ENCODE data around the gene RETNLB.

DNA sequence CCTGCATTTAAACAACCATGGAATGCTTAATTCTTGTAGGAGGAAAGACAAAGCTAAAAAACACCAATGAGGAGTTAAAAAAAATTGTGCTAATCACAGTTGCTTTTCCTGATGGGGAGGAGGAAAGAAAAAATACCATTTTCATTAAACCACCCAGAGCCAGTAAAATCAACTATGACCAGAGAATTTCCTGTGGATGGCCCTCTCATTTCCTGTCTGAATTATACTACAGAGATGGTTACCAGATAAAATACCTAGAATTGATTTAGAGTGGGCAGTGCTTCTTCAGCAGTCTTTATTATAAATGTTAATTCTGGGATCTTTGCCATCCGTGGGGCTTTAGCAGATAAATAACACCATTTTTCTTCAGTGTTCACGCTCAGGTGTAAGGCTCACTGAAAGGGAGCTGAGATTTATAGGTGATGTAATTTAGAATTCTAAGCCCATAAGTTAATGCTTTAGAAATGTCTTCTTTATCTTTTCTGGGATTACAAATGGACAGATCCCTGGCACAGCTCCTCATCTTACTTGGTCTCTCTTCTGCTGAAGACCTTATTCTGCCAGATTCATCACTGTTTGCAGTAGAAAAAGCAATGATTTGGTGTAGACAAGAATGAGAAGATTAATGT is 37.9 kb downstream of the RETNLB start:
- TF ChIP-seq, protein P1, sequence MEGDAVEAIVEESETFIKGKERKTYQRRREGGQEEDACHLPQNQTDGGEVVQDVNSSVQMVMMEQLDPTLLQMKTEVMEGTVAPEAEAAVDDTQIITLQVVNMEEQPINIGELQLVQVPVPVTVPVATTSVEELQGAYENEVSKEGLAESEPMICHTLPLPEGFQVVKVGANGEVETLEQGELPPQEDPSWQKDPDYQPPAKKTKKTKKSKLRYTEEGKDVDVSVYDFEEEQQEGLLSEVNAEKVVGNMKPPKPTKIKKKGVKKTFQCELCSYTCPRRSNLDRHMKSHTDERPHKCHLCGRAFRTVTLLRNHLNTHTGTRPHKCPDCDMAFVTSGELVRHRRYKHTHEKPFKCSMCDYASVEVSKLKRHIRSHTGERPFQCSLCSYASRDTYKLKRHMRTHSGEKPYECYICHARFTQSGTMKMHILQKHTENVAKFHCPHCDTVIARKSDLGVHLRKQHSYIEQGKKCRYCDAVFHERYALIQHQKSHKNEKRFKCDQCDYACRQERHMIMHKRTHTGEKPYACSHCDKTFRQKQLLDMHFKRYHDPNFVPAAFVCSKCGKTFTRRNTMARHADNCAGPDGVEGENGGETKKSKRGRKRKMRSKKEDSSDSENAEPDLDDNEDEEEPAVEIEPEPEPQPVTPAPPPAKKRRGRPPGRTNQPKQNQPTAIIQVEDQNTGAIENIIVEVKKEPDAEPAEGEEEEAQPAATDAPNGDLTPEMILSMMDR (IDR thresholded peaks at IDR 0.05), result no peak
- TF ChIP-seq POLR2A (IDR thresholded peaks at IDR 0.05), result no peak

All from ovary (tissue), 3 donors.